MM.1S (cell line): ENCODE results near the gene HNMT.

Experiments used
- CTCF ChIP-seq: fragments of 300-600 bp; sonication (generic); IDR thresholded peaks from 2 replicates; pipeline ENCODE4 v1.5.1; 2016; ENCODE audit warnings: antibody characterized with exemption, low read length, mixed read lengths
- EZH2 ChIP-seq: fragments of 300-600 bp; sonication (generic); optimal IDR thresholded peaks from 2 replicates; pipeline ENCODE3; 2017; ENCODE audit warnings: low read depth, mild to moderate bottlenecking, antibody characterized with exemption, low read length, mixed read lengths
- EZH2phosphoT487 ChIP-seq: fragments of 300-600 bp; sonication (generic); IDR thresholded peaks from 2 replicates; pipeline ENCODE4 v1.6.1; 2018; ENCODE audit warnings: antibody characterized with exemption, low read length

GRCh38 chr2:137924019-137924418 is 40.3 kb upstream of the HNMT start:
- no peak for TF ChIP-seq CTCF
- TF ChIP-seq EZH2phosphoT487, result no peak
- no peak for TF ChIP-seq EZH2
